Caco-2 (cell line): Measurements from ENCODE around the gene SSX5. TPM values are rescaled to one million over a fixed set of nuclear protein-coding genes. Genes with fewer than 3 reads are reported as not detected.
"Not testable (repeated sequence)": the region's sequence is repeated elsewhere in the genome, so short reads cannot be mapped to it uniquely, and the experiment has no call there.

Source experiments
- BruUV-seq: library from RNA; stranded (reverse); fragments of 400-500 nt; replicated peaks from 2 replicates; lab custom pipeline; 2021; lab: Mats Ljungman, UMichigan
- CTCF ChIA-PET: fragments of 300-600 bp; sonication (Branson Sonifier 250); formaldehyde crosslinking; loops from one replicate; lab custom pipeline; 2022; ENCODE audit warnings: antibody characterized with exemption; lab: Charles Lee
- POLR2A ChIA-PET: fragments of 300-600 bp; sonication (Branson Sonifier 250); formaldehyde crosslinking; loops from one replicate; lab custom pipeline; 2022; ENCODE audit warnings: antibody characterized with exemption; lab: Charles Lee
- DNase-seq, 2 experiments: peaks; one replicate each; pipeline versions ENCODE4 v3.0.0 to v3.0.0-alpha.2; 2020 to 2022
- H3K27me3 ChIP-seq: replicated peaks from 2 replicates; pipeline ENCODE4 v1.6.0; 2011; ENCODE audit warnings: low read length; ENCODE audit not compliant: control insufficient read depth, insufficient read depth
- H3K36me3 ChIP-seq: 2 replicates; pipeline ENCODE4 v1.5.1; 2011; ENCODE audit warnings: low read length; ENCODE audit not compliant: control insufficient read depth, insufficient read depth
- H3K4me1 ChIP-seq: fragments of 250-450 bp; sonication (Bioruptor Pico); 2 replicates; pipeline ENCODE4 v1.5.1; 2020; ENCODE audit warnings: mild to moderate bottlenecking
- H3K4me3 ChIP-seq: 2 replicates; pipeline ENCODE4 v1.5.1; 2011; ENCODE audit warnings: low read depth, mild to moderate bottlenecking, control low read depth, low read length
- H3K9me3 ChIP-seq: fragments of 250-450 bp; sonication (Bioruptor Pico); 2 replicates; pipeline ENCODE4 v1.5.1; 2020; ENCODE audit warnings: mild to moderate bottlenecking, moderate library complexity
- H3K27ac Mint-ChIP-seq: one replicate; pipeline ENCODE4 v1.8.0; 2022; ENCODE audit warnings: mixed read lengths; ENCODE audit not compliant: unreplicated experiment
- H3K27me3 Mint-ChIP-seq: one replicate; pipeline ENCODE4 v1.8.0; 2022; ENCODE audit warnings: mixed read lengths; ENCODE audit not compliant: insufficient read depth, unreplicated experiment
- H3K36me3 Mint-ChIP-seq: one replicate; pipeline ENCODE4 v1.8.0; 2022; ENCODE audit warnings: mild to moderate bottlenecking, mixed read lengths; ENCODE audit not compliant: insufficient read depth, unreplicated experiment
- H3K4me1 Mint-ChIP-seq: one replicate; pipeline ENCODE4 v1.8.0; 2022; ENCODE audit warnings: low read depth, mixed read lengths; ENCODE audit not compliant: unreplicated experiment
- H3K4me3 Mint-ChIP-seq: one replicate; pipeline ENCODE4 v1.8.0; 2022; ENCODE audit warnings: mild to moderate bottlenecking, moderate library complexity, mixed read lengths; ENCODE audit not compliant: unreplicated experiment
- H3K9me3 Mint-ChIP-seq: one replicate; pipeline ENCODE4 v1.8.0; 2022; ENCODE audit warnings: mixed read lengths; ENCODE audit not compliant: unreplicated experiment
- CTCF ChIP-seq, 2 experiments: fragments of 200-600 bp in 1 of 2; IDR thresholded peaks; 1 replicate in 1 of 2; 2 replicates in 1 of 2; pipeline versions ENCODE4 v1.5.1 to v1.8.0; 2011 to 2022; ENCODE audit warnings: antibody characterized with exemption in 1 of 2, control low read depth in 1 of 2, inconsistent platforms in 1 of 2, low read depth in 1 of 2, low read length in 1 of 2, mild to moderate bottlenecking in 1 of 2, moderate library complexity in 1 of 2; ENCODE audit not compliant: insufficient read depth in 1 of 2, severe bottlenecking in 1 of 2, unreplicated experiment in 1 of 2
- intact Hi-C: fragments of 100-400 bp; cut with micrococcal nuclease; formaldehyde crosslinking; loops from one replicate; pipeline ENCODE4 v1.10.0; 2022; ENCODE audit not compliant: unreplicated experiment
- total RNA-seq: library from RNA; stranded (reverse); gene quantifications from 2 replicates; pipeline ENCODE4 v1.2.3, GENCODE V29; 2022

SSX5 gene
- total RNA-seq, 1 experiment from 2014 or later, result not detected

GRCh38 chrX:48156014-48156413, 40.6 kb downstream of the SSX5 start:
- Histone ChIP-seq H3K4me3 (no peak overlapping the region), H3K4me1 (no peaks in the 10 kb centered on the region), H3K27me3 (no peaks in the 10 kb centered on the region), H3K9me3 (no peaks in the 10 kb centered on the region), H3K36me3 (no peaks in the 10 kb centered on the region)
- Mint-ChIP-seq H3K9me3 (no peaks in the 10 kb centered on the region), H3K27ac (no peak overlapping the region), H3K4me3 (no peak overlapping the region), H3K4me1 (no peaks in the 10 kb centered on the region), H3K27me3 (no peaks in the 10 kb centered on the region), H3K36me3 (no peaks in the 10 kb centered on the region)
- no TSS peak for BruUV-seq
- no peak for DNase-seq
- intact Hi-C loops, result no loop called here
- TF ChIP-seq CTCF (IDR thresholded peaks at IDR 0.05; ENCODE audit: insufficient read depth in 1 of 2, low read depth in 1 of 2, low read length in 1 of 2, severe bottlenecking in 1 of 2, unreplicated experiment in 1 of 2), result no peak
- POLR2A ChIA-PET, result no interaction called here
- CTCF ChIA-PET, result no interaction called here

- TF ChIP-seq CTCF (IDR thresholded peaks at IDR 0.05; ENCODE audit: insufficient read depth in 1 of 2, low read depth in 1 of 2, low read length in 1 of 2, severe bottlenecking in 1 of 2, unreplicated experiment in 1 of 2), result no peak
- POLR2A ChIA-PET, result no interaction called here
- CTCF ChIA-PET, result no interaction called here
- Histone ChIP-seq H3K27me3 (no peaks in the 10 kb centered on the region), H3K9me3 (no peaks in the 10 kb centered on the region), H3K4me3 (no peak overlapping the region), H3K4me1 (no peaks in the 10 kb centered on the region), H3K36me3 (no peaks in the 10 kb centered on the region)
- Mint-ChIP-seq H3K4me1 (no peaks in the 10 kb centered on the region), H3K36me3 (no peaks in the 10 kb centered on the region), H3K4me3 (no peak overlapping the region), H3K27me3 (no peaks in the 10 kb centered on the region), H3K9me3 (no peaks in the 10 kb centered on the region), H3K27ac (no peak overlapping the region)
- intact Hi-C loops, result no loop called here
- no TSS peak for BruUV-seq
- no peak for DNase-seq
Observed at GRCh38 chrX:48154796-48155195, 41.8 kb downstream of the SSX5 start.

GRCh38 chrX:48153769-48154168, 42.8 kb downstream of the SSX5 start:
- H3K4me3 Mint-ChIP-seq, result no peak overlapping the region
- H3K27me3 Mint-ChIP-seq, result no peaks in the 10 kb centered on the region
- Histone ChIP-seq H3K9me3 (no peaks in the 10 kb centered on the region), H3K4me3 (no peak overlapping the region), H3K27me3 (no peaks in the 10 kb centered on the region), H3K36me3 (no peaks in the 10 kb centered on the region), H3K4me1 (no peaks in the 10 kb centered on the region)
- no peak overlapping the region for H3K27ac Mint-ChIP-seq
- TF ChIP-seq CTCF (IDR thresholded peaks at IDR 0.05; ENCODE audit: insufficient read depth in 1 of 2, low read depth in 1 of 2, low read length in 1 of 2, severe bottlenecking in 1 of 2, unreplicated experiment in 1 of 2), result no peak
- DNase-seq, result no peak
- no peaks in the 10 kb centered on the region for H3K4me1 Mint-ChIP-seq
- no peaks in the 10 kb centered on the region for H3K36me3 Mint-ChIP-seq
- POLR2A ChIA-PET, result no interaction called here
- BruUV-seq, result no TSS peak
- no peaks in the 10 kb centered on the region for H3K9me3 Mint-ChIP-seq
- CTCF ChIA-PET, result no interaction called here
- intact Hi-C loops, result no loop called here

GRCh38 chrX:48142697-48143096, 53.9 kb downstream of the SSX5 start:
- H3K4me3 Mint-ChIP-seq, H3K27me3 ChIP-seq, H3K27ac Mint-ChIP-seq, DNase-seq, H3K36me3 ChIP-seq, intact Hi-C loops, H3K4me3 ChIP-seq, H3K36me3 Mint-ChIP-seq, H3K27me3 Mint-ChIP-seq, POLR2A ChIA-PET, CTCF ChIA-PET, BruUV-seq, H3K9me3 ChIP-seq, H3K9me3 Mint-ChIP-seq, H3K4me1 ChIP-seq: not testable (repeated sequence)
- peaks cover 10% of the 10 kb centered on the region for H3K4me1 Mint-ChIP-seq

- H3K4me3 Mint-ChIP-seq, H3K9me3 ChIP-seq, H3K9me3 Mint-ChIP-seq, H3K27me3 Mint-ChIP-seq, H3K36me3 Mint-ChIP-seq, H3K36me3 ChIP-seq, H3K27ac Mint-ChIP-seq, POLR2A ChIA-PET, BruUV-seq, H3K27me3 ChIP-seq, H3K4me1 ChIP-seq, H3K4me3 ChIP-seq, intact Hi-C loops, CTCF ChIA-PET, DNase-seq: not testable (repeated sequence)
- peaks cover 10% of the 10 kb centered on the region for H3K4me1 Mint-ChIP-seq
Observed at GRCh38 chrX:48141810-48142508, 54.6 kb downstream of the SSX5 start.
